ENCODE data around the gene VRK2.

- TF ChIP-seq, protein P1, sequence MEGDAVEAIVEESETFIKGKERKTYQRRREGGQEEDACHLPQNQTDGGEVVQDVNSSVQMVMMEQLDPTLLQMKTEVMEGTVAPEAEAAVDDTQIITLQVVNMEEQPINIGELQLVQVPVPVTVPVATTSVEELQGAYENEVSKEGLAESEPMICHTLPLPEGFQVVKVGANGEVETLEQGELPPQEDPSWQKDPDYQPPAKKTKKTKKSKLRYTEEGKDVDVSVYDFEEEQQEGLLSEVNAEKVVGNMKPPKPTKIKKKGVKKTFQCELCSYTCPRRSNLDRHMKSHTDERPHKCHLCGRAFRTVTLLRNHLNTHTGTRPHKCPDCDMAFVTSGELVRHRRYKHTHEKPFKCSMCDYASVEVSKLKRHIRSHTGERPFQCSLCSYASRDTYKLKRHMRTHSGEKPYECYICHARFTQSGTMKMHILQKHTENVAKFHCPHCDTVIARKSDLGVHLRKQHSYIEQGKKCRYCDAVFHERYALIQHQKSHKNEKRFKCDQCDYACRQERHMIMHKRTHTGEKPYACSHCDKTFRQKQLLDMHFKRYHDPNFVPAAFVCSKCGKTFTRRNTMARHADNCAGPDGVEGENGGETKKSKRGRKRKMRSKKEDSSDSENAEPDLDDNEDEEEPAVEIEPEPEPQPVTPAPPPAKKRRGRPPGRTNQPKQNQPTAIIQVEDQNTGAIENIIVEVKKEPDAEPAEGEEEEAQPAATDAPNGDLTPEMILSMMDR (conservative IDR thresholded peaks at IDR 0.05; ENCODE audit: low read length): no peak
- no peak for TF ChIP-seq EZH2phosphoT487 (IDR thresholded peaks at IDR 0.05; ENCODE audit: borderline replicate concordance, low read depth, low read length)
Observed at GRCh38 chr2:58098254-58099095, 51.9 kb downstream of the VRK2 start.

Data from OCI-LY7 (cell line).